ENCODE results near the gene ZNF771. TPM values are rescaled to one million over a fixed set of nuclear protein-coding genes. Genes with fewer than 3 reads are reported as not detected.

The ZNF771 gene
- total and polyA plus RNA-seq, 9 of the 15 experiments (the other 6 are each of a cell fraction or from before 2014, with no cell fraction given), result 1.5 to 12.6 (median 4.4) TPM

GRCh38 chr16:30429678-30430427 lies 22.4 kb downstream of the ZNF771 start, which contains the start of gene DCTPP1 (continued):
- TF ChIP-seq ZNF586 (CRISPR knock-in tag; conservative IDR thresholded peaks at IDR 0.05), result no peak
- TF ChIP-seq ADNP (tag; IDR thresholded peaks at IDR 0.05), result no peak
- TF ChIP-seq ETS2 (tag; IDR thresholded peaks at IDR 0.05; ENCODE audit: borderline replicate concordance, poor library complexity, severe bottlenecking), result no peak
- no peak for TF ChIP-seq SMAD2 (IDR thresholded peaks at IDR 0.05; ENCODE audit: low read depth, low read length)
- TF ChIP-seq NCOA6 (IDR thresholded peaks at IDR 0.05), result no peak
- no peak for TF ChIP-seq CHD7 (IDR thresholded peaks at IDR 0.05; ENCODE audit: low read depth, low read length)
- TF ChIP-seq DEAF1 (CRISPR knock-in tag; IDR thresholded peaks at IDR 0.05), result peak; percentile 86
- no peak for TF ChIP-seq ZFP36 (IDR thresholded peaks at IDR 0.05; ENCODE audit: low read depth, low read length, partially characterized antibody)
- peak; percentile 82 to 83 for TF ChIP-seq E2F6 (IDR thresholded peaks at IDR 0.05; ENCODE audit: borderline replicate concordance in 1 of 2, extremely low read depth in 1 of 2, insufficient read depth in 1 of 2, insufficient read length in 1 of 2, low read depth in 1 of 2, low read length in 1 of 2, poor library complexity in 1 of 2, severe bottlenecking in 1 of 2)
- TF ChIP-seq SIRT6 (IDR thresholded peaks at IDR 0.05; ENCODE audit: low read depth, low read length), result no peak

All from K562 (cell line).